ENCODE measurements around the gene RNASE9. TPM values are rescaled to one million over a fixed set of nuclear protein-coding genes. Genes with fewer than 3 reads are reported as not detected.
A peak's percentile ranks its signal among the peaks of the same experiment; 100 is the strongest.

The RNASE9 gene
- polyA plus RNA-seq (2012; ENCODE audit: low read depth, missing spikeins) = not detected

- FAIRE-seq = no peak
- DNase-seq (ENCODE audit: insufficient read length, low spot score) = no peak
- TF ChIP-seq POLR2A (IDR thresholded peaks at IDR 0.05; ENCODE audit: low read depth, low read length) (no peak), SPI1 (IDR thresholded peaks at IDR 0.05; ENCODE audit: low read depth, low read length) (no peak), TAF1 (IDR thresholded peaks at IDR 0.05; ENCODE audit: low read depth, low read length) (no peak), POU2F2 (IDR thresholded peaks at IDR 0.05; ENCODE audit: low read depth, low read length) (no peak), PAX5 (IDR thresholded peaks at IDR 0.05; ENCODE audit: insufficient read depth, low read length, severe bottlenecking) (no peak), POLR2AphosphoS5 (IDR thresholded peaks at IDR 0.05; ENCODE audit: low read depth, low read length) (no peak)
Observed at GRCh38 chr14:20560961-20561360, at the start of gene RNASE9. TSS of gene RNASE9 (minus strand) at chr14:20561047.

GRCh38 chr14:20610002-20610765 is 49.3 kb upstream of the RNASE9 start:
- DNase-seq (ENCODE audit: insufficient read length, low spot score) (no peak), FAIRE-seq (peak; percentile 76)
- no peak for TF ChIP-seq POLR2A (IDR thresholded peaks at IDR 0.05; ENCODE audit: low read depth, low read length)
- TF ChIP-seq POU2F2 (IDR thresholded peaks at IDR 0.05; ENCODE audit: low read depth, low read length) = no peak
- TF ChIP-seq SPI1 (IDR thresholded peaks at IDR 0.05; ENCODE audit: low read depth, low read length) = no peak
- no peak for TF ChIP-seq TAF1 (IDR thresholded peaks at IDR 0.05; ENCODE audit: low read depth, low read length)
- no peak for TF ChIP-seq PAX5 (IDR thresholded peaks at IDR 0.05; ENCODE audit: insufficient read depth, low read length, severe bottlenecking)
- no peak for TF ChIP-seq POLR2AphosphoS5 (IDR thresholded peaks at IDR 0.05; ENCODE audit: low read depth, low read length)

GRCh38 chr14:20609215-20610001 is 48.6 kb upstream of the RNASE9 start:
- no peak for DNase-seq (ENCODE audit: insufficient read length, low spot score)
- TF ChIP-seq POU2F2 (IDR thresholded peaks at IDR 0.05; ENCODE audit: low read depth, low read length) = no peak
- no peak for TF ChIP-seq SPI1 (IDR thresholded peaks at IDR 0.05; ENCODE audit: low read depth, low read length)
- no peak for TF ChIP-seq PAX5 (IDR thresholded peaks at IDR 0.05; ENCODE audit: insufficient read depth, low read length, severe bottlenecking)
- TF ChIP-seq TAF1 (IDR thresholded peaks at IDR 0.05; ENCODE audit: low read depth, low read length) = no peak
- TF ChIP-seq POLR2AphosphoS5 (IDR thresholded peaks at IDR 0.05; ENCODE audit: low read depth, low read length) = no peak
- TF ChIP-seq POLR2A (IDR thresholded peaks at IDR 0.05; ENCODE audit: low read depth, low read length) = no peak
- FAIRE-seq = no peak

GRCh38 chr14:20608383-20609110 is 47.7 kb upstream of the RNASE9 start:
- FAIRE-seq = no peak
- DNase-seq (ENCODE audit: insufficient read length, low spot score) = no peak
- no peak for TF ChIP-seq TAF1 (IDR thresholded peaks at IDR 0.05; ENCODE audit: low read depth, low read length)
- TF ChIP-seq SPI1 (IDR thresholded peaks at IDR 0.05; ENCODE audit: low read depth, low read length) = no peak
- no peak for TF ChIP-seq POLR2AphosphoS5 (IDR thresholded peaks at IDR 0.05; ENCODE audit: low read depth, low read length)
- TF ChIP-seq POLR2A (IDR thresholded peaks at IDR 0.05; ENCODE audit: low read depth, low read length) = no peak
- TF ChIP-seq PAX5 (IDR thresholded peaks at IDR 0.05; ENCODE audit: insufficient read depth, low read length, severe bottlenecking) = no peak
- no peak for TF ChIP-seq POU2F2 (IDR thresholded peaks at IDR 0.05; ENCODE audit: low read depth, low read length)

GRCh38 chr14:20607617-20608016 is 46.8 kb upstream of the RNASE9 start:
- TF ChIP-seq POLR2A (IDR thresholded peaks at IDR 0.05; ENCODE audit: low read depth, low read length) (no peak), TAF1 (IDR thresholded peaks at IDR 0.05; ENCODE audit: low read depth, low read length) (no peak), SPI1 (IDR thresholded peaks at IDR 0.05; ENCODE audit: low read depth, low read length) (no peak), PAX5 (IDR thresholded peaks at IDR 0.05; ENCODE audit: insufficient read depth, low read length, severe bottlenecking) (no peak), POLR2AphosphoS5 (IDR thresholded peaks at IDR 0.05; ENCODE audit: low read depth, low read length) (no peak), POU2F2 (IDR thresholded peaks at IDR 0.05; ENCODE audit: low read depth, low read length) (no peak)
- no peak for FAIRE-seq
- no peak for DNase-seq (ENCODE audit: insufficient read length, low spot score)

- FAIRE-seq (no peak), DNase-seq (ENCODE audit: insufficient read length, low spot score) (no peak)
- TF ChIP-seq SPI1 (IDR thresholded peaks at IDR 0.05; ENCODE audit: low read depth, low read length) = no peak
Observed at GRCh38 chr14:20606902-20607242, 46.0 kb upstream of the RNASE9 start.

- no peak for DNase-seq (ENCODE audit: insufficient read length, low spot score)
- TF ChIP-seq PAX5 (IDR thresholded peaks at IDR 0.05; ENCODE audit: insufficient read depth, low read length, severe bottlenecking) = no peak
- TF ChIP-seq TAF1 (IDR thresholded peaks at IDR 0.05; ENCODE audit: low read depth, low read length) = no peak
- no peak for TF ChIP-seq POU2F2 (IDR thresholded peaks at IDR 0.05; ENCODE audit: low read depth, low read length)
- TF ChIP-seq POLR2AphosphoS5 (IDR thresholded peaks at IDR 0.05; ENCODE audit: low read depth, low read length) = no peak
- TF ChIP-seq POLR2A (IDR thresholded peaks at IDR 0.05; ENCODE audit: low read depth, low read length) = no peak
- no peak for TF ChIP-seq SPI1 (IDR thresholded peaks at IDR 0.05; ENCODE audit: low read depth, low read length)
- FAIRE-seq = no peak
Observed at GRCh38 chr14:20606190-20606901, 45.5 kb upstream of the RNASE9 start.

GRCh38 chr14:20603813-20604690 is 43.2 kb upstream of the RNASE9 start:
- DNase-seq (ENCODE audit: insufficient read length, low spot score) (no peak), FAIRE-seq (no peak)
- TF ChIP-seq SPI1 (IDR thresholded peaks at IDR 0.05; ENCODE audit: low read depth, low read length) (no peak), POU2F2 (IDR thresholded peaks at IDR 0.05; ENCODE audit: low read depth, low read length) (no peak), TAF1 (IDR thresholded peaks at IDR 0.05; ENCODE audit: low read depth, low read length) (no peak), POLR2AphosphoS5 (IDR thresholded peaks at IDR 0.05; ENCODE audit: low read depth, low read length) (no peak), PAX5 (IDR thresholded peaks at IDR 0.05; ENCODE audit: insufficient read depth, low read length, severe bottlenecking) (no peak), POLR2A (IDR thresholded peaks at IDR 0.05; ENCODE audit: low read depth, low read length) (no peak)

All from GM12891 (cell line).